ENCODE results near the gene SEC16A. TPM values are rescaled to one million over a fixed set of nuclear protein-coding genes. Genes with fewer than 3 reads are reported as not detected.

Gene SEC16A
- total RNA-seq, 2 experiments from 2014 or later = 86.8 to 89.2 TPM

GRCh38 chr9:136516191-136516654 lies 33.4 kb upstream of the SEC16A start:
- H3K27ac Mint-ChIP-seq = no peak overlapping the region
- ATAC-seq (no peak), DNase-seq (no peak)
- ChIA-PET POLR2A (interaction anchor here (0.6 kb wide), 1 partner anchor 476 kb away, joined by 4 read pairs; no protein-coding TSS in a partner anchor), CTCF (no interaction called here)
- peaks cover 27% of the 10 kb centered on the region for H3K36me3 Mint-ChIP-seq (ENCODE audit: low read depth)
- no peaks in the 10 kb centered on the region for H3K9me3 Mint-ChIP-seq (ENCODE audit: insufficient read depth)
- H3K4me3 Mint-ChIP-seq = no peak overlapping the region
- no peaks in the 10 kb centered on the region for H3K4me1 Mint-ChIP-seq (ENCODE audit: low read depth)
- no peaks in the 10 kb centered on the region for H3K27me3 Mint-ChIP-seq (ENCODE audit: low read depth)

DNA sequence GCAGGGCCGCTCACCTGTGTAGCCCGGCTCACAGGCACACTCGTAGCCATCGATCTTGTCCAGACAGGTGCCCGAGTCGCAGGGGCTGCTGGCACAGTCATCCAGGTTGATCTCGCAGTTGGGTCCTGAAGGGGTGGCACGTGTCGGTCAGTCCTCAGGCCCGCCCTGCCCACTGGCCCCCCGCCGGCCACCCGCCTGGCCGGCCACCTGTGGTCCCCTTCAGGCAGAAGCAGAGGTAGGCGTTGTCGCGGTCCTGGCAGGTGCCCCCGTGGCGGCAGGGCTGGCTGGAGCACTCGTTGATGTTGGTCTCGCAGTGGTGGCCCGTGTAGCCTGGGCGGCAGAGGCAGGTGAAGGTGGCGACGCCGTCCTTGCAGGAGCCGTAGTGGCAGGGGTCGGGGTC lies 32.4 kb upstream of the SEC16A start:
- Mint-ChIP-seq H3K27ac (no peak overlapping the region), H3K4me3 (no peak overlapping the region), H3K36me3 (ENCODE audit: low read depth) (peaks cover 29% of the 10 kb centered on the region), H3K27me3 (ENCODE audit: low read depth) (no peaks in the 10 kb centered on the region), H3K9me3 (ENCODE audit: insufficient read depth) (no peaks in the 10 kb centered on the region), H3K4me1 (ENCODE audit: low read depth) (no peaks in the 10 kb centered on the region)
- no peak for DNase-seq
- ChIA-PET CTCF (no interaction called here), POLR2A (no interaction called here)
- no peak for ATAC-seq

DNA sequence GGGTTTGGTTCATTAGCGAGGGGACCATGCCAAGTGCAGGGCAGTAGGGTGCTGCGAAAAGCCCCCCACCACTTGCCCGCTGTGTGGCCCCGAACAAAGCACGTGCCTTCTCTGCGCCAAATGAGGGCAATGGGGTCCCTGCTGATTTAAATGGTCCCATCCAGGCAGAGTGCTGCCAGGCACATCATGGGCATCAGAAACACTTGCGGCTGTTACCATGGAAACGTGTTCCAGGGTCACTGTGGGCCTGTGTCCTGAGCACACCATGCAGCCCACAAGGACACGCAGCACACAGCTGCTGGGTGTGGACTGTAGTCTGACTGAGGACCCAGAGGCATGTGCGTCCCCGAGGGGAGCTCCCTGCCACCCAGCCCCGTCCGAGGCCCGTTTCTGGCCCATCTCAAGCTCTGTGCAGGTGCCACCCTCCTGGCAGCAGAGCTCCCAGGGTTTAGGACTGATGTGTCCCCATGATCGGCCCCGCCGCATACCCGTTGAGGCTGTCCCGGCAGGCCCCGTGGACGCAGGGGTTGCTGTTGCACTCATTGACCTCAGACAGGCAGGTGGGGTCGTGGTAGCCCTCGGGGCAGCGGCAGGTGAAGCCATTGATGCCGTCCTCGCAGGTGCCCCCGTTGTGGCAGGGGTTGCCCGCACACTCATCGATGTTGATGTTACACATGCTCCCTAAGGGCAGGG lies 31.3 kb upstream of the SEC16A start:
- DNase-seq (no peak), ATAC-seq (no peak)
- Mint-ChIP-seq H3K4me3 (no peak overlapping the region), H3K4me1 (ENCODE audit: low read depth) (no peaks in the 10 kb centered on the region), H3K27ac (no peak overlapping the region), H3K27me3 (ENCODE audit: low read depth) (no peaks in the 10 kb centered on the region), H3K9me3 (ENCODE audit: insufficient read depth) (no peaks in the 10 kb centered on the region), H3K36me3 (ENCODE audit: low read depth) (peaks cover 28% of the 10 kb centered on the region)
- CTCF ChIA-PET = no interaction called here
- POLR2A ChIA-PET = no interaction called here

GRCh38 chr9:136513191-136513590 lies 30.4 kb upstream of the SEC16A start:
- CTCF ChIA-PET = no interaction called here
- Mint-ChIP-seq H3K27ac (no peak overlapping the region), H3K4me1 (ENCODE audit: low read depth) (no peaks in the 10 kb centered on the region)

DNA sequence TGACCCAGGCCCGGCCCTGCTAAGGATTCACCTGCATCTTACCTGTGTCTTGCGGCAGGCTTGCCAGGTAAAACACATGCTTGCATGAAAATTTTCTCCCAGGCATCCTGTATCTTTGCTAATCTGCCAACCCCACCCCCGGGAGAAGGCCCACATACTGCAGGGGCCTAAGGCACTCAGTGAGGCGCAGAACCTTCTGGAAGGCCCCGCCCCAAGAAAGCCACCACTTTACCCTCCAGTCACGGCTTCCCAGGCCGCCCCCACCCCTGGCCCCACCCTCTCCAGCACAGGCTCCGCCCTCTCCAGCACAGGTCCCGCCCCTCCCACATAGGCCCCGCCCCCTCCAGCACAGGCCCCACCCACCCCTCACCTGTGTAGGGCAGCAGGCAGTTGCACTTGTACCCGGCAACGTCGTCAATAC lies 29.8 kb upstream of the SEC16A start:
- ChIA-PET POLR2A (no interaction called here), CTCF (no interaction called here)
- no peaks in the 10 kb centered on the region for H3K27me3 Mint-ChIP-seq (ENCODE audit: low read depth)
- no peak overlapping the region for H3K4me3 Mint-ChIP-seq
- H3K4me1 Mint-ChIP-seq (ENCODE audit: low read depth) = no peaks in the 10 kb centered on the region
- H3K36me3 Mint-ChIP-seq (ENCODE audit: low read depth) = peaks cover 24% of the 10 kb centered on the region
- H3K27ac Mint-ChIP-seq = no peak overlapping the region
- ATAC-seq (peak; percentile 50), DNase-seq (peak; percentile 38)
- no peaks in the 10 kb centered on the region for H3K9me3 Mint-ChIP-seq (ENCODE audit: insufficient read depth)

More at GRCh38 chr9:136513191-136513590, 30.4 kb upstream of the SEC16A start:
- POLR2A ChIA-PET = no interaction called here
- no peaks in the 10 kb centered on the region for H3K27me3 Mint-ChIP-seq (ENCODE audit: low read depth)
- H3K36me3 Mint-ChIP-seq (ENCODE audit: low read depth) = peaks cover 25% of the 10 kb centered on the region
- H3K9me3 Mint-ChIP-seq (ENCODE audit: insufficient read depth) = no peaks in the 10 kb centered on the region
- ATAC-seq = no peak
- DNase-seq = no peak
- H3K4me3 Mint-ChIP-seq = no peak overlapping the region

DNA sequence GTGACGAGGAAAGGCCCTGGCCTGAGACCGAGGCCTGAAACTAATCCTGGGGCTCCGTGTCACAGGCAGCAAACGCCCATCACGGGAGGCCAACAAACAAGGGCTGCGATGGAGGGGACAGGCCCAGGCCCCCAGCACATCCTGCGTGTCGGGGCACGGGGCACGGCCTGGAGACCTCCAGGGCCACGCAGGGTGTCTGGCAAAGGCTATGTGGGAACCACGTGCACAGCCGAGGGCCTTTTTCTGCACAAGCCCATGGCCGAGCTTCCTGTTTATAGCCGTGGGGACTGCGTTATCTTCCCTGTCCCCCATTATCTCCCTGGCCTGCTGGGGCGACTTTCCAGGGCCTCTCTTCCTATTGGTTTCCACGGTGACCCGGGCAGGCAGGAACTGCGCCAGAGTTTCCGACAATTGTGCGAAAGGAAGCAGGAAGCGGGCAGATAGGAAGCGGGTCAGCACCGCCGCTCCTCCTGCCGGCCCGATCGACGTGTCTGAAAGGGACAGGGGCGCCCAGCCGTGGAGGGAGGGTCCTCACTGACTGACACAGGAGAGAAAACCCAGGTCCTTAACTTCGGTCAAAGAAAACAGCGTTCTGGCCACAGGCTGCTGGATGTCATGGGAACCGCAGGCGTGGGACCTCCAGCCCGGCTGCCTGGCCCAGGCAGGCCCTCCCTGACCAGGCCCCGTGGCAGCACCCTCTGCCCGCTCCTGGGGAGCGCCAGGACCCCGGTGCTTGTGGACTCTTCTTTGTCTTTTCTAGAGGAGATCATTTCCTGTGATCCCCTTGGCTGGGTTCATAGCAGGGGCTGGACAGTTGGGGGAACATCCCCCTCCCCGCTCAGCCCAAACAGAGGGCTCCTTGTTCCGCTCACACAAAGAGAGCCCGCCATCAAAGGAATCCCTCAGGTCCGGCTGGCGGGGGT lies 29.1 kb upstream of the SEC16A start:
- Mint-ChIP-seq H3K27ac (no peak overlapping the region), H3K4me1 (ENCODE audit: low read depth) (no peaks in the 10 kb centered on the region), H3K36me3 (ENCODE audit: low read depth) (peaks cover 23% of the 10 kb centered on the region), H3K4me3 (no peak overlapping the region), H3K27me3 (ENCODE audit: low read depth) (no peaks in the 10 kb centered on the region), H3K9me3 (ENCODE audit: insufficient read depth) (no peaks in the 10 kb centered on the region)
- ChIA-PET POLR2A (no interaction called here), CTCF (no interaction called here)
- no peak for ATAC-seq
- DNase-seq = no peak

GRCh38 chr9:136511144-136511669 lies 28.4 kb upstream of the SEC16A start:
- Mint-ChIP-seq H3K27me3 (ENCODE audit: low read depth) (no peaks in the 10 kb centered on the region), H3K36me3 (ENCODE audit: low read depth) (peaks cover 21% of the 10 kb centered on the region), H3K4me3 (no peak overlapping the region), H3K9me3 (ENCODE audit: insufficient read depth) (no peaks in the 10 kb centered on the region), H3K4me1 (ENCODE audit: low read depth) (peaks cover 2% of the 10 kb centered on the region), H3K27ac (no peak overlapping the region)
- CTCF ChIA-PET = no interaction called here
- ATAC-seq = no peak
- POLR2A ChIA-PET = no interaction called here
- DNase-seq = no peak

GRCh38 chr9:136510561-136510960 lies 27.7 kb upstream of the SEC16A start:
- Mint-ChIP-seq H3K4me3 (no peak overlapping the region), H3K9me3 (ENCODE audit: insufficient read depth) (no peaks in the 10 kb centered on the region), H3K4me1 (ENCODE audit: low read depth) (peaks cover 6% of the 10 kb centered on the region), H3K27ac (no peak overlapping the region), H3K27me3 (ENCODE audit: low read depth) (no peaks in the 10 kb centered on the region), H3K36me3 (ENCODE audit: low read depth) (peaks cover 23% of the 10 kb centered on the region)
- DNase-seq = no peak
- POLR2A ChIA-PET = no interaction called here
- ATAC-seq = no peak
- CTCF ChIA-PET = no interaction called here

DNA sequence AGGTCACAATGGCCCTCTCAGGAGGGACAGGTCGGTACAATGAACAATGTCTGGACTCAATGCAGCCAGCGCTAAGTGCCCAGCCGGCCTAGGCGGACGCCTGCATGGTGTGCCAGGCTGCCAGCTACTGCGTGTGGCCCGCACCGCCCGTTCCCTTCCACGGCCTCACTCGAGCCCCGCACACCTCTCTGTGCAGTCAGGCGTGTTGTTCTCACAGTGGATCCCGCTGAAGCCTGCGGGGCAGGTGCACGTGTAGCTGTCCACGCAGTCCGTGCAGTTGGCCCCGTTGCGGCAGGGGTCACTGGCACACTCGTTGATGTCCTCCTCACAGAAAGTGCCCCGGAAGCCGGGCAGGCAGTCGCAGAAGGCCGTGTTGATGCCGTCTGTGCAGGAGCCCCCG lies 26.7 kb upstream of the SEC16A start:
- H3K27ac Mint-ChIP-seq = no peak overlapping the region
- DNase-seq (no peak), ATAC-seq (no peak)
- POLR2A ChIA-PET = no interaction called here
- no peaks in the 10 kb centered on the region for H3K27me3 Mint-ChIP-seq (ENCODE audit: low read depth)
- H3K4me3 Mint-ChIP-seq = no peak overlapping the region
- peaks cover 22% of the 10 kb centered on the region for H3K36me3 Mint-ChIP-seq (ENCODE audit: low read depth)
- H3K4me1 Mint-ChIP-seq (ENCODE audit: low read depth) = peaks cover 6% of the 10 kb centered on the region
- CTCF ChIA-PET = no interaction called here
- H3K9me3 Mint-ChIP-seq (ENCODE audit: insufficient read depth) = no peaks in the 10 kb centered on the region

DNA sequence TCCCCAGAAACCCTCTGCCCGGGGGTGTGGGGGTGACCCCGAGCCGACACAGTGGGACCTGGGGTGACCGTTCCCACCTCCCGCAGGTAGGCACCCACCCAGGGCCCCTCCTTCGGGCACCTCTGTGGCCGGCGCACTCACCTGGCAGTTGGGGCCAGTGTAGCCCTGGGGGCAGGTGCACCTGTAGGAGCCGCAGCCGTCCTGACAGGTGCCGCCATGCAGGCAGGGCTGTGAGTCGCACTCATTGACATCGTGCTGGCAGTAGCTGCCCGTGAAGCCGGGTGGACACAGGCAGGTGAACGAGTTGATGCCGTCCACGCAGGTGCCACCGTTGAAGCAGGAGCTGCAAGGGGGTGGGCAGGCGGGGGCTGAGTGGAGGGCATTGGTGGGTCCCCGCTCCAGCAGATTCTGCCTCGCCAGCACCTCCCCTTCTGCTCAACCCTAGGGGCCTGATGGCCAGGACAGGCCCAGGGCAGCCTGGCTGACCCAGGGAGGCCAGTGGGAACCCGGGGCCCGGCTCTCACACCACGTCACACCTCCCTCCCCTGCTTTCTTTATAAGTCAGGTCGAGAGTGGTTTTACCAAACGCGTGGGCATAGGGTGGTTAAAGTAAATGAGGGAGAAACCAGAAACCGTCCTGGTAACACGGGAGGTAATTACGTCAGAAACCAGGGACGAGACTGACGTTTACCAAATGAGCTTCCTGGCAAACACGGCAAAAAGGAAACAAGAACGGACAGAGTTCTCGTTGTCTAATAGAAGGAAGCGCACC lies 26.1 kb upstream of the SEC16A start:
- ChIA-PET POLR2A (interaction anchor here (0.6 kb wide), 1 partner anchor 89 kb away, joined by 5 read pairs; no protein-coding TSS in a partner anchor), CTCF (no interaction called here)
- Mint-ChIP-seq H3K27me3 (ENCODE audit: low read depth) (no peaks in the 10 kb centered on the region), H3K27ac (no peak overlapping the region), H3K9me3 (ENCODE audit: insufficient read depth) (no peaks in the 10 kb centered on the region), H3K4me1 (ENCODE audit: low read depth) (peaks cover 6% of the 10 kb centered on the region), H3K4me3 (no peak overlapping the region), H3K36me3 (ENCODE audit: low read depth) (peaks cover 23% of the 10 kb centered on the region)
- no peak for DNase-seq
- ATAC-seq = no peak

- Mint-ChIP-seq H3K9me3 (ENCODE audit: insufficient read depth) (no peaks in the 10 kb centered on the region), H3K36me3 (ENCODE audit: low read depth) (peaks cover 24% of the 10 kb centered on the region), H3K27me3 (ENCODE audit: low read depth) (no peaks in the 10 kb centered on the region), H3K27ac (no peak overlapping the region), H3K4me3 (no peak overlapping the region), H3K4me1 (ENCODE audit: low read depth) (peaks cover 6% of the 10 kb centered on the region)
- ChIA-PET POLR2A (no interaction called here), CTCF (no interaction called here)
- DNase-seq (no peak), ATAC-seq (no peak)
These were observed 25.1 kb upstream of the SEC16A start for GRCh38 chr9:136507992-136508375.

Data from activated CD8-positive, alpha-beta T cell treated with anti-CD3 and anti-CD28 coated beads, Interleukin-2, amount 10 ng/mL, durations not matched to agents 7 days and 5 days (primary cell).